IPS-18a (cell line): ENCODE results near the gene WDR45B.

Experiments used
- H3K27ac ChIP-seq: one replicate; pipeline ENCODE4 v1.5.1; 2013; ENCODE audit warnings: low read length
- H3K27me3 ChIP-seq: one replicate; pipeline ENCODE4 v1.6.1; 2013; ENCODE audit warnings: mild to moderate bottlenecking, low read length; ENCODE audit not compliant: control insufficient read depth, insufficient read depth
- H3K36me3 ChIP-seq: one replicate; pipeline ENCODE4 v1.6.1; 2013; ENCODE audit warnings: low read depth, low read length; ENCODE audit not compliant: control insufficient read depth
- H3K4me1 ChIP-seq: one replicate; pipeline ENCODE4 v1.6.1; 2013; ENCODE audit warnings: low read depth, low read length; ENCODE audit not compliant: control insufficient read depth
- H3K4me3 ChIP-seq: one replicate; pipeline ENCODE4 v1.5.1; 2013; ENCODE audit warnings: low read length
- H3K9ac ChIP-seq: one replicate; pipeline ENCODE4 v1.6.1; 2013; ENCODE audit warnings: mild to moderate bottlenecking, low read length, moderate library complexity
- H3K9me3 ChIP-seq: one replicate; pipeline ENCODE4 v1.6.1; 2013; ENCODE audit warnings: low read depth, low read length; ENCODE audit not compliant: control insufficient read depth

The WDR45B gene

DNA sequence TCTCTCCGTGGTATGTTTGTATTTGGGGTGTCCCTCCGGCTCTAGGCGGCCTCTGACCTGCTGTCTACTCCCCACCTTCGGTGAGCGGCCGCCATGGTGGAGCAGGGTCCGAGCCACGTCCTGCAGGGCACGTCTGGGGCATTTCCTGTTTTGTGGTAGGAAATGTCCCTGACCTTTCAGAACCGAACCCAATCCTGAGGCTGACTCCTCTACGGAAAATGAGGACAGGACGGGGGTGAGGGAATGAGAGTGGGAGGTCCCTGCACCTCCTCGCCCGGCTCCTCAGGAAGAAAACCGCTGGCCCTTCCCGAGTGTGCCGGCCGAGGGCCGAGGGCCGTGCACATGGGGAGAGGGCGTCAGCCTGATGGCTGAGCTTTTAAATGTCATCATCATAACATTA lies 45.8 kb downstream of the WDR45B start:
- H3K9ac ChIP-seq = no peak overlapping the region
- H3K4me1 ChIP-seq = no peaks in the 10 kb centered on the region
- H3K27ac ChIP-seq = no peak overlapping the region
- peaks cover 35% of the 10 kb centered on the region for H3K36me3 ChIP-seq
- no peaks in the 10 kb centered on the region for H3K27me3 ChIP-seq
- H3K4me3 ChIP-seq = no peak overlapping the region
- H3K9me3 ChIP-seq = no peaks in the 10 kb centered on the region

DNA sequence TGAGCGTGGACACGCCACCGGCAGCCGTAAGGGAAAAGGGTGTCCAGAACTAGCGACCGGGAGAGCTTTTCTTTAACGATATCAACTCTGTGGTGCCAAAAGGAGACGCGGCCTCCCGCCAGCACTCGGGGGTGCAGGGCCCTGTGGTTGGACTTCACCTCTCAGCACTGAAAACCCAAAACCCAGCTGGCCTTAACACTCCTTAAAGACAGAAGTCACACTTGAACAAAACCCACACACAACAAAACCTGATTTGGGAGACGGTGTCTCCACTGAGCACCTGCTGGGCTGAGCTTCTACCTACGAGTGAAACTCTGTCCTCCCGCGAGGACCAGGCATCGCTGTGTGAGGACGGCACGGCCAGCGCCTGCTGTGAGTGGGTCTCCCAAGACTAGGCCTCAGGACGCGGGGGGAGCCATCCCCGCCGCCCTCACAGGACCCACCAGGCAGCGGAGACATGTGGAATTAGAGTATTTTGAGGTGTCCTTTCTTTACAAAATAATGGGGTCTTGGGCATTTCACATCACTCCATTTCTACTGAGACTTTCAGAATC lies 46.7 kb downstream of the WDR45B start:
- Histone ChIP-seq H3K9ac (no peak overlapping the region), H3K27me3 (no peaks in the 10 kb centered on the region), H3K36me3 (peaks cover 39% of the 10 kb centered on the region), H3K9me3 (no peaks in the 10 kb centered on the region), H3K27ac (no peak overlapping the region), H3K4me1 (no peaks in the 10 kb centered on the region), H3K4me3 (no peak overlapping the region)

DNA sequence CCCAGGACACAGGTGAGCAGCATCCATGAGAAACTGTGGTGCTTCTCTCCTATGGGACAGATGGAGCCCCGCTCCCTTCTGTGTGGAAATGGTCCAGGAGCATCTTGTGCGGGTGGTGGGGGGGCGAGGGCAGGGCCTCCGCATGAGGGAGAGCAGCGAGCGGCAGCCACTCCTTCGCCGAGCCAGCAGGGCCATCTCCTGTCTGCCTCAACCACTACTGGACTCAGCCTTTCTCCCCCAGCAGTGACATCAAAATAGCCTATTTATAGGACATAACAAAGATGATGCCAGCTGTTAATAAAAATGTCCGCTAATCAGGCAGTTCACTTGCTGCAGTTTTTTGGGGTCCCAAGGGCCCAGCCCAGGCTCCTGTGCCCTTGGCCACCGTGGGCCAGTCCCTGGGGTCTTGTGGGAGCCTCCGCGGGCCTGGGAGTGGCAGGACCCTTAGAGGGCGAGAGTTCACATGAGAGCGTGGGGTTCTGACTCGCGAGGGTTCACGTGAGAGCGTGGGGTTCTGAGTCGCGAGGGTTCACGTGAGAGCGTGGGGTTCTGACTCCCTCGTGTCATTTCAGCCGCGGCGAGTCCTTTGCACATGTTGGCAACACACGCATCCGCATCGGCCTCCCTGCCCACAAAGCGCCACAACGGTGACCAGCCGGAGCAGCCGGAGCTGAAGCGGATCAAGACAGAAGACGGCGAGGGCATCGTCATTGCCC lies 47.4 kb downstream of the WDR45B start:
- no peak overlapping the region for H3K27ac ChIP-seq
- no peak overlapping the region for H3K9ac ChIP-seq
- no peak overlapping the region for H3K4me3 ChIP-seq
- no peaks in the 10 kb centered on the region for H3K27me3 ChIP-seq
- H3K36me3 ChIP-seq = peaks cover 41% of the 10 kb centered on the region
- no peaks in the 10 kb centered on the region for H3K4me1 ChIP-seq
- H3K9me3 ChIP-seq = no peaks in the 10 kb centered on the region

DNA sequence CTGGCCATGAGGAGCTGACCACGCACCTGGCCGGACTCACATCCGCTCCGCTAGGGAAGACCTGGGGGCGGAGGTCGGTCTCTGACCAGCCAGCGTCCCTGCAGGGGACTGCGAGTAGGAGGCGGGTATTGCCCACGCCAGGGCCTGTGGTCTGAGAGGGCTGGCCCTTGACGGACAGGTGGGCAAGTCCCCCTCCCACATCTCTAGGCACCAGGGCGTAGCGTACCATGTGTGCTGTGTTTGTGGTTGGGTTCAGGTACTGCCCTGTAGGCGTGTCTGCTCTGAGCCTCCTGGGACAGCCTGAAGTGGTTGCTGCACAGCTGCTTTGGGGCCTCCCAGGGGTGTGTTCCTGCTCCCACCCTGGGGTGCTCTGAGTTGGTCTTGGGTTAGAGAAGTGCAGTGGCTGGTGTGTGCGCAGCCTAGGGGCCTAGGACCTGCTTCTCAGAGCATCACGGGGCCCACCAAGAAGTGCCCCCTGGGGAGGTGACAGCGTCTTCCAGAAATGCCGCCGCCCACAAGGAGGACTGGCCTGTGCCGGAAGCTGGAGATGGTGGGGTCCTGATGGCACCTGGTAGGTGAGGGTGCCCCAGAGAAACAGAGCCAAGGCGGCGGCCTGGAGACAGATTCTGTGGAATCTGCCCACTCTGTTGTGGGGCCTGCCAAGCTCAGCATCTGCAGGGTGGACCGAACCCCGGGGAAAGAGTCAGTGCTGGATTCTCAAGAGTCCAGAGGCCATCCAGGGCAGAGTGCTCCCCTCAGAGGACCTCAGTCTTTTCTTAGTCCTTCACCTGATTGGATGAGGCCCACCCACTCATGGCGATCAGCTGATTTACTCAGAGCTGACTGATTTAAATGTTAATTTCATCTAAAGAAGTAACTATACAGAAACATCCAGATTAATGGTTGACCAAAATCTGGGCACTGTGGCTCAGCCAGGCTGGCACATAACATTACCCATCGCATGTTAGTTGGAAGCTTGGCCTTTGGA lies 48.3 kb downstream of the WDR45B start:
- Histone ChIP-seq H3K27me3 (no peaks in the 10 kb centered on the region), H3K4me3 (no peak overlapping the region), H3K36me3 (peaks cover 45% of the 10 kb centered on the region), H3K4me1 (no peaks in the 10 kb centered on the region), H3K9ac (no peak overlapping the region), H3K9me3 (no peaks in the 10 kb centered on the region), H3K27ac (no peak overlapping the region)

DNA sequence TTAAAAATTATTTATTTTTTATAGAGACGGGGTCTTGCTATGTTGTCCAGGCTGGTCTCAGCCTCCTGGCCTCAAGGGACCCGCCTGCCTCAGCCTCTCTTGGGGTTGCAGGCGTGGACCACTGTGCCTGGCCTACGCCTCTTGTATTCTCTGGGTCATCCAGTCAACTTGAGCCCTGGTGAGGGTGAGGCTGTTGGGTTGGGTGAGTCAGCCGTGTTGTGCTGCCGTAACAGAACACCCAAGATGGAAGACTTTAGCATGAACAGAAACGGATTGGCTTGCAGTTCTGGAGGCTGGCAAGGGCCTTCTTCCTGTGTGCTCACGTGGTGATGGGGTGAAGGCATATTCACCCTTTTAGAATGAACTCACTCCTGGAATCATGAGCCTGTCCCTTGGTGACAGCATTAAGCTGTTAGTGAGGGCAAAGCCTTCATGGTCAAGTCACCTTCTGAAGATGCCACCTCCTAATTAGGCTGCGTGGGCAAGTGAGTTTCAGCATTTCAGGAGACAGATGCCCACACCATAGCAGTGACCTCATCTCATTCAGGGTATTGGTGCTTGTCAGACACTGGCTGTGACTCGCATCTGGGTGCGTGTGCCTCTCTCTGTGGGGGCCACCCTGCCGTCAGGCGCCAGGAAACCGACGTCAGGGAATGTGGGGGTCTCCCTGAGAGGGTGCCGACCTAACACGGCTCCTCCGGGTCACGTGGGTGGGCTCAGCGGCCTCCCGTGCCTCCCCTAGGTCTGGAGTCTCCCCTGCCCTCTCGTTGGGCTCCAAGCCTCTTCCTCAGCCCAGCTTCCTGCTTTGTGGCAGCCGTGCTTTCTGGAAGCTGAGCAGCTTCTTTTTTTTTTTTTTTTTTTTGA lies 49.8 kb downstream of the WDR45B start:
- Histone ChIP-seq H3K27me3 (no peaks in the 10 kb centered on the region), H3K9ac (no peak overlapping the region), H3K4me1 (peaks cover 3% of the 10 kb centered on the region), H3K4me3 (no peak overlapping the region), H3K27ac (no peak overlapping the region), H3K9me3 (no peaks in the 10 kb centered on the region), H3K36me3 (peaks cover 41% of the 10 kb centered on the region)

DNA sequence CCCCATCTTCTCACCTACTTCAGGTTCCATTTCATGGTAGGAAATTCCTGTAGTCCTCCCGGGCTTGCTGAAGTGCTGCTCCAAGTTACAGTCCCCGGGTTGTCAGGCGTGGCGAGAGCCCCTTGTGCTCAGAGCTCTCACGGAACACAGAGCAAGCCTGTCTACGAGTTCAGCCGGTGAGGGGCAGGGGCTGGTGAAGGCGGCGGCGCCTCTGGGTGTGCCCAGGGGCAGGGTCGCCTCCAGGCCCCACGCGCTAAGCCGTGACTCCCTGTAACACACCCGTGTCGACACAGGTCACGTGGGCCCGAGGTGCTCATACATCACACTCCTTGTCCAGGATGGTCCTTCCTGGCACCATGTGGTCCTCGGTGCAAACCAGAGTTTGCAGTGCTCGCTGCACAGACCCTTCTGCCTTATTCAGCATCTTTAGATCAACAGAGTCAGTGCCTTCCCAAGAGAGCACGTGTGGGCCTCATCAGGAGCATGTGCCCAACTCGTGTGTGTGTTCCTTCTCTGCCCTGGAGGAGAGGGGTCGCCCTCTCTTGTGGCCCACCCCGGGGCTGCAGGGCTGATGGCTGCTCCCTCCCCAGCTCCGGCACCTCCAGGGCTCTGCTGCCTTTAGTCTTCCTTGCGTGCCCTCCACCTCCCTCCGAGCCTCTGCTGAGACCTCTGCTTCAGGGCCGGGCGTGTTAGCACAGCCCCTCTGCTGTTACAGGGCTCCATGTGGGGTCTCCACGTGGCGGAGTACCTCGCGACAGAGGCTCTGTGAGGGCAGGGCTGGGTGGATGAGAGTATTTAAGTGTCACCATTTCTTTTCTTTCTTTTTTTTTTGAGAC lies 51.2 kb downstream of the WDR45B start:
- H3K4me1 ChIP-seq = peaks cover 6% of the 10 kb centered on the region
- peaks cover 29% of the 10 kb centered on the region for H3K36me3 ChIP-seq

DNA sequence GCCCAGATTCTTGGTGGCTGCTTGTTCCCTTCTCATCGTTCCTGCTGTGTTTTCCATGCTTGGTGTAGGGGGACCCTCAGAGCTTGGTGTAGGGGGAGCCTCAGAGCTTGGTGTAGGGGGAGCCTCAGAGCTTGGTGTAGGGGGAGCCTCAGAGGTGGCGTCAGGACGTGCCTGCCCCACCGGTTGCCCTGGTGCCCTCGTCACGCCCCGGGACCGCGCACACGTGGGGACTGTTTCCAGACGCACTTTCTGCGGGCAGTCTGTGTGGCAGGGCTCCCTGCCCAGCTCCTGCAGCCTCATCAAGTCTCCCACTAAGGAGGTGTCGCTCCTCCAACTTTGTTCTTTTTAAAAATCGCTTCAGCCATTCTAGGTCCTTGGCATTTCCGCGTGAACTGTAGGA lies 51.9 kb downstream of the WDR45B start:
- H3K27me3 ChIP-seq = no peaks in the 10 kb centered on the region
- peaks cover 6% of the 10 kb centered on the region for H3K4me1 ChIP-seq
- no peak overlapping the region for H3K27ac ChIP-seq
- no peak overlapping the region for H3K9ac ChIP-seq
- H3K9me3 ChIP-seq = no peaks in the 10 kb centered on the region
- no peak overlapping the region for H3K4me3 ChIP-seq
- peaks cover 21% of the 10 kb centered on the region for H3K36me3 ChIP-seq

More for the DNA sequence above, 51.2 kb downstream of the WDR45B start:
- no peak overlapping the region for H3K4me3 ChIP-seq
- no peaks in the 10 kb centered on the region for H3K27me3 ChIP-seq
- H3K27ac ChIP-seq = no peak overlapping the region
- no peaks in the 10 kb centered on the region for H3K9me3 ChIP-seq
- no peak overlapping the region for H3K9ac ChIP-seq

DNA sequence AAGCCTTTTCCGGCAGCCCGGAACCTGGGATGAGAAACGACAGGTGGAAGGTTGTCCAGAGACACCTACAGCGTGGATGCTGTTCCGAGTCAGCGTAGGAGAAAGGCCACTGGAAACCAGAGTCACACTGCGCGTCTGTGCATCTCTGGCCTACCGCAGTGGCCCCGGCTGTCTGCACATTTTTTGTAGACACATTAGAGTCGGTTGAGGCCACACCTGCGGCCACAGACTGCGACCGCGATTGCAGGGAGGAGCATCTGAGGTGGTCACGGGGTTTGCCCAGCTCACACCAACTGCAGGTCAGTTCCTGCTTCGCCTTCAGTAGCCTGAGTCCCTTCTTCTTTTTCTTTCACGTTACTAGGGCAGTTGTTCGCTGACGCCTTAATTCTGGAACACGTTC lies 52.4 kb downstream of the WDR45B start:
- H3K36me3 ChIP-seq = peaks cover 19% of the 10 kb centered on the region
- H3K9me3 ChIP-seq = no peaks in the 10 kb centered on the region
- no peak overlapping the region for H3K27ac ChIP-seq
- no peak overlapping the region for H3K4me3 ChIP-seq
- H3K9ac ChIP-seq = no peak overlapping the region
- peaks cover 6% of the 10 kb centered on the region for H3K4me1 ChIP-seq
- H3K27me3 ChIP-seq = no peaks in the 10 kb centered on the region

DNA sequence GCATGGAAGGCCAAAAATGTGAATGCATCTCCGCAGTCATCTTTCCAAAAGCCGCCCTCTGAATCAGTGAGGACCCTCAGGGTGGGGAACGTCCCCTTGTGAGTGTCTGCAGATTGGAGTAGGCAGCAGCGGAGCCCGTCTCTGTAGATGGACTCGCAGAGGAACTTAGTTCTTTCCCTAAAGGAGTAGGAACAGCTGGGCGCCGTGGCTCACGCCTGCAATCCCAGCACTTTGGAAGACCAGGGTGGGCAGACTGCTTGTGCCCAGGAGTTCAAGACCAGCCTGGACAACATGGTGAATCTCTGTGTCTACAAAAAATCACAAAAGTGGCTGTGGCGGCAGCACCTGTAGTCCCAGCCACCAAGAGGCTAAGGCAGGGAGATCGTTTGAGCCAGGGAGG lies 53.7 kb downstream of the WDR45B start:
- peaks cover 18% of the 10 kb centered on the region for H3K36me3 ChIP-seq
- peaks cover 6% of the 10 kb centered on the region for H3K4me1 ChIP-seq

DNA sequence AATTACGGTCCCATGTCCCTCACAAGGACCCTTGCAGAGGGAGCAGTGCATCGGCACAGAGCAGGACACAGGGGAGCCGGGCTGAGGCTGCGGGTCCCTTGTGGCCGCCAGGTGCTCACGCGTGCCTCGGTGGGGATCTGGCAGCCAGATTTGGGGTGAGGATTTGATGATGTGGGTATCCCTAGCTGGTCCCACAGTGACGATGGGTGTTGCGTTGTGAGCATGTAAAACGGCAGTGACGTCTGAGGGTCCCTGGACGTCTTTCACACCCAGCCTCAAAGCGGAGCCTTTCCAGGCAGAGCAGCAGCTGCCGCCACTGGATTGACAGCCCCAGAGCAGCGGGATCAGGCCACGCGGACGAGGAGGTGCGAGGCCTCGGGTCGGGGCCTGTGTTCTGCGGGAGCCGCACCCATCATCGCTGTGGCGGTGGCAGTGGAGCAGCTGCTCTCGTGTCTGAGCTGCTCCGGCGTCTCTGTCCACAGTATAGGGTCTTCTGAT lies 54.6 kb downstream of the WDR45B start:
- Histone ChIP-seq H3K9me3 (no peaks in the 10 kb centered on the region), H3K4me1 (peaks cover 6% of the 10 kb centered on the region), H3K27me3 (no peaks in the 10 kb centered on the region), H3K9ac (no peak overlapping the region), H3K27ac (peak overlapping the region; percentile 31), H3K36me3 (peaks cover 18% of the 10 kb centered on the region), H3K4me3 (peak overlapping the region; percentile 51)

More for the DNA sequence above, 53.7 kb downstream of the WDR45B start:
- Histone ChIP-seq H3K4me3 (no peak overlapping the region), H3K27ac (no peak overlapping the region), H3K9me3 (no peaks in the 10 kb centered on the region), H3K9ac (no peak overlapping the region), H3K27me3 (no peaks in the 10 kb centered on the region)
